Activated CD4-positive, alpha-beta memory T cell treated with anti-CD3 and anti-CD28 coated beads for 36 hours (primary cell): ENCODE measurements around the gene FOXP1. TPM values are rescaled to one million over a fixed set of nuclear protein-coding genes. Genes with fewer than 3 reads are reported as not detected.

ENCODE experiments used
- CTCF ChIA-PET: fragments of 350-600 bp; sonication (Branson Sonifier 250); formaldehyde crosslinking; loops from one replicate; lab custom pipeline; 2021; ENCODE audit warnings: antibody characterized with exemption, inconsistent platforms; lab: Charles Lee
- POLR2A ChIA-PET: fragments of 350-600 bp; sonication (Branson Sonifier 250); formaldehyde crosslinking; loops from one replicate; lab custom pipeline; 2021; ENCODE audit warnings: antibody characterized with exemption; lab: Charles Lee
- DNase-seq: peaks from one replicate; pipeline ENCODE4 v3.0.0-alpha.2; 2020
- H3K27ac Mint-ChIP-seq: one replicate; pipeline ENCODE4 v1.8.0; 2021; ENCODE audit warnings: mixed read lengths
- H3K27me3 Mint-ChIP-seq: one replicate; pipeline ENCODE4 v1.8.0; 2021; ENCODE audit warnings: mixed read lengths
- H3K36me3 Mint-ChIP-seq: one replicate; pipeline ENCODE4 v1.8.0; 2021; ENCODE audit warnings: mixed read lengths
- H3K4me1 Mint-ChIP-seq: one replicate; pipeline ENCODE4 v1.8.0; 2021; ENCODE audit warnings: low read depth, mixed read lengths
- H3K4me3 Mint-ChIP-seq: one replicate; pipeline ENCODE4 v1.8.0; 2021; ENCODE audit warnings: mild to moderate bottlenecking, mixed read lengths
- H3K9me3 Mint-ChIP-seq: one replicate; pipeline ENCODE4 v1.8.0; 2021; ENCODE audit warnings: mixed read lengths
- intact Hi-C: fragments of 100-400 bp; cut with micrococcal nuclease; formaldehyde crosslinking; loops from one replicate; pipeline ENCODE4 v1.15.1; 2023
- total RNA-seq, 2 experiments: library from RNA; stranded (reverse); gene quantifications; one replicate each; pipeline ENCODE4 v1.2.3, GENCODE V29; 2021

The FOXP1 gene
- total RNA-seq, 2 experiments from 2014 or later = 94.4 to 102 TPM

DNA sequence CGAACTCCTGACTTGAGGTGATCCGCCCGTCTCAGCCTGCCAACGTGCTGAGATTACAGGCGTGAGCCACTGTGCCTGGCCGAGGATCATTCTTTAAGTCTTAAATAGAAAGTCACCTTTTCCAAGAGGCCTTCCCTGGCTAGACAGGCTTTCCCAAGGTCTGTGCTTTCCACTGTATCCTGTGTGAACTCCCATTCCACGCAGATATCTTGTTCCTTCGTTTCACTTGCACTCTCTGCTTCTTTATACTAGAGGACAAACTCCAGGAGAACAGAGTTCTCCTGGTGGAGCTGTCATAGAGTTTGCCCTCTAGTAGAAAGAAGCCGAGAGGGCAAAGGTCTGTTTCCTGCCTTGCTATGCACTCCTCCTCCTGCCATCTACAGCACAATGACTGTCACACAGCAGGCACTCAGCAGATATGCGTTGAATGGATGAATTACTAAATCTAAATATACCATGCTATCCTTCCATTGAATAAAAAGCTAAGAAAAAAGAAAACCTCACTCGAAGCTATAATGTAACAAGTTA is 211.2 kb downstream of the FOXP1 start:
- Mint-ChIP-seq H3K27ac (peak overlapping the region; percentile 28), H3K4me1 (peaks cover 51% of the 10 kb centered on the region), H3K4me3 (no peak overlapping the region), H3K27me3 (no peaks in the 10 kb centered on the region), H3K36me3 (peaks cover 3% of the 10 kb centered on the region), H3K9me3 (no peaks in the 10 kb centered on the region)
- ChIA-PET POLR2A (interaction anchor here (0.6 to 1.5 kb wide), 6 partner anchors 11 to 62 kb away, joined by 3 to 10 read pairs (median 4); no protein-coding TSS in a partner anchor), CTCF (interaction anchor here (1.5 kb wide), 1 partner anchor 12 kb away, joined by 4 read pairs; no protein-coding TSS in a partner anchor)
- no peak for DNase-seq
- intact Hi-C loops = no loop called here

GRCh38 chr3:71371282-71371681 is 212.2 kb downstream of the FOXP1 start:
- Mint-ChIP-seq H3K27me3 (no peaks in the 10 kb centered on the region), H3K27ac (no peak overlapping the region), H3K9me3 (no peaks in the 10 kb centered on the region), H3K4me1 (peaks cover 46% of the 10 kb centered on the region), H3K36me3 (peaks cover 3% of the 10 kb centered on the region), H3K4me3 (no peak overlapping the region)
- CTCF ChIA-PET = no interaction called here
- POLR2A ChIA-PET = interaction anchor here (0.6 kb wide), 1 partner anchor 61 kb away, joined by 4 read pairs; no protein-coding TSS in a partner anchor
- DNase-seq = no peak
- intact Hi-C loops = no loop called here

GRCh38 chr3:71370467-71370866 is 213.1 kb downstream of the FOXP1 start:
- H3K27ac Mint-ChIP-seq = no peak overlapping the region

GRCh38 chr3:71369701-71370391 is 213.7 kb downstream of the FOXP1 start:
- Mint-ChIP-seq H3K27ac (no peak overlapping the region), H3K36me3 (no peaks in the 10 kb centered on the region), H3K9me3 (no peaks in the 10 kb centered on the region), H3K27me3 (no peaks in the 10 kb centered on the region), H3K4me3 (no peak overlapping the region), H3K4me1 (peaks cover 39% of the 10 kb centered on the region)
- ChIA-PET POLR2A (no interaction called here), CTCF (no interaction called here)
- DNase-seq = no peak
- intact Hi-C loops = no loop called here

More at GRCh38 chr3:71370467-71370866, 213.1 kb downstream of the FOXP1 start:
- intact Hi-C loops = no loop called here
- H3K27me3 Mint-ChIP-seq = no peaks in the 10 kb centered on the region
- H3K36me3 Mint-ChIP-seq = no peaks in the 10 kb centered on the region
- ChIA-PET POLR2A (no interaction called here), CTCF (no interaction called here)
- DNase-seq = no peak
- H3K9me3 Mint-ChIP-seq = no peaks in the 10 kb centered on the region
- H3K4me3 Mint-ChIP-seq = no peak overlapping the region
- H3K4me1 Mint-ChIP-seq = peaks cover 43% of the 10 kb centered on the region

GRCh38 chr3:71366988-71367604 is 216.4 kb downstream of the FOXP1 start:
- ChIA-PET POLR2A (no interaction called here), CTCF (no interaction called here)
- no peaks in the 10 kb centered on the region for H3K27me3 Mint-ChIP-seq
- H3K4me1 Mint-ChIP-seq = peaks cover 35% of the 10 kb centered on the region
- H3K27ac Mint-ChIP-seq = no peak overlapping the region
- no peak for DNase-seq
- peaks cover 3% of the 10 kb centered on the region for H3K36me3 Mint-ChIP-seq
- no peaks in the 10 kb centered on the region for H3K9me3 Mint-ChIP-seq
- intact Hi-C loops = no loop called here
- H3K4me3 Mint-ChIP-seq = no peak overlapping the region

DNA sequence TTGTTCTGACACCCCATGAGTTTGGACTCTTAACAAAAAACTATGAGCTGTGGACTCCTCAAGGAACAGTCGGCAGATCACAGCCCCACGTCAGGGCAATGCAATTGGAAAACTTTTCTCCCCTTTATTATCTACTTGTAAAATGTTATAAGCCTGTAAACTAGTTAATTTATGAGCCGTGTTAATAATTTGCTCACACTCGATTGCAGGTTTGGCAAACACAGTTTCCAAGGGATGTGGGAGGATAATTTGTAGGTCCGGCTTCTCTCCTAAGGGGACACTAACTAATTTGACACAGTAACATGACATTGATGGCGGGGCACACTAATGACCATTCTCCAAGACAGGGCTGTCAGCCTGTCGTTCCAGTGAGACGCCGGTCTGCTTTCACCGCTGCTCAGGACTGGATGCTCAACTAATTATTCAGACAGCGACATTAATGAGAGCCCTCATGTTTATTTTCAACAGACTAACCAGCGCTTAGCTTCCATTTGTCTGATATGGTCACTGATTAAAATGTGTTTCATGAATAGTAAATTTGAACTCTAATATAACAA is 222.1 kb downstream of the FOXP1 start:
- ChIA-PET CTCF (interaction anchor here (1.7 to 3.4 kb wide), 2 partner anchors 36 to 224 kb away, joined by 9 to 16 read pairs; no protein-coding TSS in a partner anchor), POLR2A (interaction anchor here (0.6 to 4.9 kb wide), 7 partner anchors 12 to 304 kb away, joined by 3 to 50 read pairs (median 9); no protein-coding TSS in a partner anchor)
- DNase-seq = no peak
- Mint-ChIP-seq H3K9me3 (no peaks in the 10 kb centered on the region), H3K4me1 (peaks cover 70% of the 10 kb centered on the region), H3K27ac (peak overlapping the region; percentile 64), H3K4me3 (no peak overlapping the region), H3K27me3 (no peaks in the 10 kb centered on the region), H3K36me3 (peaks cover 3% of the 10 kb centered on the region)
- intact Hi-C loops = loop anchor here (2.0 to 5.0 kb wide), 2 partner anchors 53 to 361 kb away; no protein-coding TSS in a partner anchor

DNA sequence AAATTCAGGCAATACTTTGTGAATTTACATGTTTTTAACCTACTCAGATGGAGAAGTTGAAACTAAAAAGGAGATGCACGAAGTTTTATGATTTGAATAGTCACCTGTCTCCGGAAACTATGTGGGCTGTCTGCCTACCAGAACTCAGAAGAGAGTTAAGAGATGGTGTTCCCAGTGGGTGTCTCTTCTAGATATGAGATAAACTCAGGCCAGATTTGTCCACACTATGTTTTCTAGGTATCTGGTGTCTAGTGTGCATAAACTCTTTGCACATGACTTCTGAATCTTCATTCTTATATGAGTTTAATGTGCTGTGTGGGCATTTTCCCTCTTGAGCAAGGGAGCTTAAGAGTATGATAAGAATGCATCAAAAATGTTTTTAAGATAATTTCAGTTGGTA is 222.8 kb downstream of the FOXP1 start:
- peak overlapping the region; percentile 39 for H3K4me3 Mint-ChIP-seq
- H3K9me3 Mint-ChIP-seq = no peaks in the 10 kb centered on the region
- peaks cover 76% of the 10 kb centered on the region for H3K4me1 Mint-ChIP-seq
- no peaks in the 10 kb centered on the region for H3K27me3 Mint-ChIP-seq
- peaks cover 4% of the 10 kb centered on the region for H3K36me3 Mint-ChIP-seq
- H3K27ac Mint-ChIP-seq = peak overlapping the region; percentile 89
- ChIA-PET CTCF (interaction anchor here (0.7 to 3.4 kb wide), 6 partner anchors 37 to 274 kb away, joined by 3 to 16 read pairs (median 4); partner anchors contain the start of gene FOXP1), POLR2A (interaction anchor here (0.6 to 4.9 kb wide), 19 partner anchors 12 to 352 kb away, joined by 3 to 50 read pairs (median 5); no protein-coding TSS in a partner anchor)
- intact Hi-C loops = loop anchor here (1.0 to 5.0 kb wide), 14 partner anchors 13 to 362 kb away; no protein-coding TSS in a partner anchor
- DNase-seq = peak; percentile 52

GRCh38 chr3:71360180-71360579 is 223.3 kb downstream of the FOXP1 start:
- no peaks in the 10 kb centered on the region for H3K27me3 Mint-ChIP-seq
- H3K4me1 Mint-ChIP-seq = peaks cover 78% of the 10 kb centered on the region
- DNase-seq = peak; percentile 53
- peak overlapping the region; percentile 89 for H3K27ac Mint-ChIP-seq
- intact Hi-C loops = loop anchor here (1.0 to 5.0 kb wide), 14 partner anchors 13 to 362 kb away; no protein-coding TSS in a partner anchor
- peak overlapping the region; percentile 39 for H3K4me3 Mint-ChIP-seq
- H3K36me3 Mint-ChIP-seq = peaks cover 9% of the 10 kb centered on the region
- ChIA-PET POLR2A (interaction anchor here (0.7 to 4.9 kb wide), 23 partner anchors 13 to 351 kb away, joined by 3 to 50 read pairs (median 5); no protein-coding TSS in a partner anchor), CTCF (interaction anchor here (0.6 to 3.4 kb wide), 9 partner anchors 13 to 301 kb away, joined by 3 to 16 read pairs (median 4); partner anchors contain the start of gene FOXP1)
- H3K9me3 Mint-ChIP-seq = no peaks in the 10 kb centered on the region

- peak overlapping the region; percentile 15 for H3K27ac Mint-ChIP-seq
- intact Hi-C loops = loop anchor here (1.0 to 5.0 kb wide), 4 partner anchors 57 to 376 kb away; no protein-coding TSS in a partner anchor
- no peaks in the 10 kb centered on the region for H3K9me3 Mint-ChIP-seq
- ChIA-PET POLR2A (interaction anchor here (0.5 to 4.9 kb wide), 15 partner anchors 15 to 502 kb away, joined by 3 to 50 read pairs (median 4); partner anchors contain the start of gene FOXP1), CTCF (interaction anchor here (1.0 to 2.6 kb wide), 2 partner anchors 57 to 154 kb away, joined by 4 to 8 read pairs; no protein-coding TSS in a partner anchor)
- H3K4me1 Mint-ChIP-seq = peaks cover 76% of the 10 kb centered on the region
- H3K4me3 Mint-ChIP-seq = peak overlapping the region; percentile 1
- peak; percentile 43 for DNase-seq
- H3K27me3 Mint-ChIP-seq = no peaks in the 10 kb centered on the region
- peaks cover 7% of the 10 kb centered on the region for H3K36me3 Mint-ChIP-seq
Observed at GRCh38 chr3:71358243-71358642, 225.3 kb downstream of the FOXP1 start.

DNA sequence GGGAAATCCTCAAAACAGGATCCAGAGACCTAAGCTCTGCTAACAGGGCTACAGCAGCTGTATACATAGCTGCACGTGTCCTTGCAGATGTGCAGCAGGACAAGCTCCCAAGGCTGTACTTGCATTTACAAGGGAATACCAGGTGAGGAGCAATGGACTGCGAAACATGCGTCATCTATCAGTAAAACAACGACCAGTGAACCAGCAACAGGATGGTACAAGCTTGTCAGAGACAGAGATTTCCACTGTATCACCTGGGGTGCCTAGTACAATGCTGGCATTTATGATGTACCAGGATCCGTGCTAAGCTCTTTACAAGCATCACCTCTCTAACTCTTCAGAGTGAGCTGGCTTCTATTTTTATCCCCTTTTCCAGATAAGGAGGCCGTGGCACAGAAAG is 227.3 kb downstream of the FOXP1 start:
- peak; percentile 33 for DNase-seq
- POLR2A ChIA-PET = interaction anchor here (0.6 to 2.1 kb wide), 7 partner anchors 16 to 267 kb away, joined by 3 to 15 read pairs (median 5); no protein-coding TSS in a partner anchor
- H3K4me3 Mint-ChIP-seq = no peak overlapping the region
- H3K27ac Mint-ChIP-seq = peak overlapping the region; percentile 81
- intact Hi-C loops = loop anchor here (5.0 kb wide), 2 partner anchors 229 to 374 kb away; no protein-coding TSS in a partner anchor
- no peaks in the 10 kb centered on the region for H3K27me3 Mint-ChIP-seq
- H3K9me3 Mint-ChIP-seq = no peaks in the 10 kb centered on the region
- peaks cover 7% of the 10 kb centered on the region for H3K36me3 Mint-ChIP-seq
- peaks cover 66% of the 10 kb centered on the region for H3K4me1 Mint-ChIP-seq
- CTCF ChIA-PET = interaction anchor here (0.6 to 2.6 kb wide), 3 partner anchors 42 to 156 kb away, joined by 3 to 8 read pairs (median 4); no protein-coding TSS in a partner anchor

GRCh38 chr3:71355862-71356261 is 227.7 kb downstream of the FOXP1 start:
- peak; percentile 74 for DNase-seq
- Mint-ChIP-seq H3K4me1 (peaks cover 64% of the 10 kb centered on the region), H3K36me3 (peaks cover 9% of the 10 kb centered on the region), H3K27me3 (no peaks in the 10 kb centered on the region), H3K9me3 (no peaks in the 10 kb centered on the region), H3K4me3 (no peak overlapping the region), H3K27ac (peak overlapping the region; percentile 81)
- intact Hi-C loops = loop anchor here (5.0 kb wide), 2 partner anchors 229 to 374 kb away; no protein-coding TSS in a partner anchor
- ChIA-PET POLR2A (interaction anchor here (0.6 to 2.1 kb wide), 8 partner anchors 17 to 294 kb away, joined by 3 to 15 read pairs (median 4); no protein-coding TSS in a partner anchor), CTCF (interaction anchor here (1.8 to 2.6 kb wide), 2 partner anchors 53 to 156 kb away, joined by 4 to 8 read pairs; no protein-coding TSS in a partner anchor)
